ENCODE data around the gene PRSS16. TPM values are rescaled to one million over a fixed set of nuclear protein-coding genes. Genes with fewer than 3 reads are reported as not detected.

The PRSS16 gene
- total and polyA plus RNA-seq, 10 donors = 0.09 to 6.0 (median 0.88) TPM

GRCh38 chr6:27251112-27251605 is 3.7 kb downstream of the PRSS16 start:
- TF ChIP-seq POLR2A (IDR thresholded peaks at IDR 0.05) (no peak), CTCF (IDR thresholded peaks at IDR 0.05 in 8 of 11, conservative IDR thresholded peaks at IDR 0.05 in 3 of 11) (no peak), POLR2AphosphoS5 (IDR thresholded peaks at IDR 0.05) (peak in 1 of 3 donors; percentile 17)
- Histone ChIP-seq H3K4me1 (peaks cover 0 to 19% (median 10%) of the 10 kb centered on the region in 6 donors), H3K4me3 (peak overlapping the region; percentile 45 to 81 (median 53)), H3K27me3 (replicated peaks in 1 of 7) (peaks cover 4 to 99% (median 41%) of the 10 kb centered on the region in 7 donors), H3K36me3 (no peaks in the 10 kb centered on the region), H3K9me3 (no peaks in the 10 kb centered on the region), H3K27ac (peak overlapping the region in 5 of 8 donors; percentile 47 to 76 (median 69))
- DNase-seq = peak; percentile 86
- intact Hi-C loops (cut with DNase I; ENCODE audit: low total_unique reads) = no loop called here
- 1 to 2% (median 1%) methylated on average over 31 to 32 of the region's 32 CpGs for WGBS, 5 donors

- Histone ChIP-seq H3K36me3 (no peaks in the 10 kb centered on the region), H3K4me1 (peaks cover 0 to 19% (median 10%) of the 10 kb centered on the region in 6 donors), H3K27ac (peak overlapping the region in 6 of 8 donors; percentile 29 to 76 (median 60)), H3K27me3 (replicated peaks in 1 of 7) (peaks cover 4 to 97% (median 41%) of the 10 kb centered on the region in 7 donors), H3K4me3 (peak overlapping the region; percentile 45 to 81 (median 53)), H3K9me3 (no peaks in the 10 kb centered on the region)
- peak; percentile 89 for DNase-seq
- TF ChIP-seq CTCF (IDR thresholded peaks at IDR 0.05 in 8 of 11, conservative IDR thresholded peaks at IDR 0.05 in 3 of 11) (peak in 6 of 11 experiments; percentile 17 to 40 (median 36)), POLR2A (IDR thresholded peaks at IDR 0.05) (no peak), POLR2AphosphoS5 (IDR thresholded peaks at IDR 0.05) (peak in 2 of 3 donors; percentile 60)
- intact Hi-C loops (cut with DNase I; ENCODE audit: low total_unique reads) = no loop called here
- 4 to 6% (median 5%) methylated on average over 22 to 46 of the region's 46 CpGs for WGBS, 5 donors
Observed at GRCh38 chr6:27251606-27252251, 4.2 kb downstream of the PRSS16 start.

GRCh38 chr6:27254566-27254965 is 7.1 kb downstream of the PRSS16 start:
- H3K9me3 ChIP-seq = no peaks in the 10 kb centered on the region
- TF ChIP-seq CTCF (IDR thresholded peaks at IDR 0.05 in 8 of 11, conservative IDR thresholded peaks at IDR 0.05 in 3 of 11) = no peak
- no peak for TF ChIP-seq POLR2AphosphoS5 (IDR thresholded peaks at IDR 0.05)
- no peak for TF ChIP-seq POLR2A (IDR thresholded peaks at IDR 0.05)
- peaks cover 4 to 95% (median 38%) of the 10 kb centered on the region in 7 donors for H3K27me3 ChIP-seq (replicated peaks in 1 of 7)
- peaks cover 0 to 19% (median 10%) of the 10 kb centered on the region in 6 donors for H3K4me1 ChIP-seq
- intact Hi-C loops (cut with DNase I; ENCODE audit: low total_unique reads) = no loop called here
- H3K36me3 ChIP-seq = no peaks in the 10 kb centered on the region
- H3K4me3 ChIP-seq = no peak overlapping the region
- WGBS, 5 donors = 67 to 84% (median 73%) methylated on average over 2 to 3 of the region's 3 CpGs
- no peak for DNase-seq
- no peak overlapping the region for H3K27ac ChIP-seq

GRCh38 chr6:27255866-27256265 is 8.4 kb downstream of the PRSS16 start:
- Histone ChIP-seq H3K27me3 (replicated peaks in 1 of 7) (peaks cover 4 to 95% (median 39%) of the 10 kb centered on the region in 7 donors), H3K4me1 (peaks cover 0 to 14% (median 7%) of the 10 kb centered on the region in 6 donors), H3K4me3 (no peak overlapping the region), H3K27ac (no peak overlapping the region), H3K9me3 (peaks cover 0 to 4% (median 0%) of the 10 kb centered on the region in 8 donors), H3K36me3 (no peaks in the 10 kb centered on the region)
- intact Hi-C loops (cut with DNase I; ENCODE audit: low total_unique reads) = no loop called here
- no peak for DNase-seq
- WGBS, 5 donors = 60 to 78% (median 72%) methylated on average over 1 of the region's 1 CpG
- TF ChIP-seq CTCF (IDR thresholded peaks at IDR 0.05 in 8 of 11, conservative IDR thresholded peaks at IDR 0.05 in 3 of 11) (no peak), POLR2A (IDR thresholded peaks at IDR 0.05) (no peak), POLR2AphosphoS5 (IDR thresholded peaks at IDR 0.05) (no peak)
